Measurements from ENCODE around the gene TP53RK. TPM values are rescaled to one million over a fixed set of nuclear protein-coding genes. Genes with fewer than 3 reads are reported as not detected.

Gene TP53RK
- total RNA-seq, 1 donor from 2014 or later: 6.0 TPM

- no peaks in the 10 kb centered on the region for H3K4me1 ChIP-seq
- peaks cover 71% of the 10 kb centered on the region for H3K27me3 ChIP-seq (ENCODE audit: low read depth)
- no peak overlapping the region for H3K4me3 ChIP-seq
- H3K27ac ChIP-seq (replicated peaks): no peak overlapping the region
- H3K36me3 ChIP-seq: no peaks in the 10 kb centered on the region
- intact Hi-C loops (cut with micrococcal nuclease): no loop called here
- DNase-seq: no peak
- no peaks in the 10 kb centered on the region for H3K9me3 ChIP-seq (replicated peaks)
- no peak for TF ChIP-seq CTCF (IDR thresholded peaks at IDR 0.05; ENCODE audit: borderline replicate concordance)
Observed at GRCh38 chr20:46636514-46636913, 52.7 kb downstream of the TP53RK start.

- no peak overlapping the region for H3K4me3 ChIP-seq
- TF ChIP-seq CTCF (IDR thresholded peaks at IDR 0.05; ENCODE audit: borderline replicate concordance): no peak
- peaks cover 1% of the 10 kb centered on the region for H3K9me3 ChIP-seq (replicated peaks)
- no peak for DNase-seq
- intact Hi-C loops (cut with micrococcal nuclease): no loop called here
- H3K36me3 ChIP-seq: no peaks in the 10 kb centered on the region
- no peak overlapping the region for H3K27ac ChIP-seq (replicated peaks)
- no peaks in the 10 kb centered on the region for H3K4me1 ChIP-seq
- peaks cover 69% of the 10 kb centered on the region for H3K27me3 ChIP-seq (ENCODE audit: low read depth)
Observed at GRCh38 chr20:46635514-46636136, 53.6 kb downstream of the TP53RK start.

DNA sequence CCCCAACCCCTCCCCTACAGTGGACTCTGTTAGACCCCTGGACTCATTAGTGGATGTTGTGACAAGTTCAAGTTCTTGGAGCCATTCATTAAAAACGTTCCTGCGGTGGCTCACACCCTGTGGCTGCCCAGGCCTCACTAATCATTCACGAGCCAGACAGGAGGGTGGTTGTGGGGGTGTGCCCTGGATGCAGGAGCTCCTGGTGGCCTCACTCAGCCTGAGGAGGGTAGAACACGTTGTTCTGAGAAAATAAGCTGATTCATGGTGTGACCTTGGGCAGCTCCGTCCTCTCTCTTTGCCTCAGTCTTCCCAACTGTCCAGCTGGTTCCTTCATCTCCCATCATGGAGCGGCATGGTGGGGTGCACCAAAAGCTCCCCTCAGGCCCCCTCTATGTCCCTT is 54.7 kb downstream of the TP53RK start:
- H3K27ac ChIP-seq (replicated peaks): no peak overlapping the region
- peaks cover 12% of the 10 kb centered on the region for H3K9me3 ChIP-seq (replicated peaks)
- TF ChIP-seq CTCF (IDR thresholded peaks at IDR 0.05; ENCODE audit: borderline replicate concordance): no peak
- H3K4me1 ChIP-seq: no peaks in the 10 kb centered on the region
- no peaks in the 10 kb centered on the region for H3K36me3 ChIP-seq
- H3K27me3 ChIP-seq (ENCODE audit: low read depth): peaks cover 58% of the 10 kb centered on the region
- intact Hi-C loops (cut with micrococcal nuclease): no loop called here
- H3K4me3 ChIP-seq: no peak overlapping the region
- DNase-seq: no peak

Other genes with a start within 250 kb of the TP53RK start
- gene ZNF334, start 175.9 kb downstream of the TP53RK start, total RNA-seq: 0.71 TPM
- gene OCSTAMP, start 138.8 kb downstream of the TP53RK start, total RNA-seq: not detected
- 0.30 TPM for gene SLC13A3, start 38.0 kb downstream of the TP53RK start, total RNA-seq
- gene SLC2A10, start 20.2 kb upstream of the TP53RK start, total RNA-seq: 2.8 TPM
- gene EYA2, start 205.4 kb upstream of the TP53RK start, total RNA-seq: 0.63 TPM

Data from left ventricle myocardium inferior (tissue), 1 donor.